H1 (cell line): ENCODE measurements around the gene RNF4. TPM values are rescaled to one million over a fixed set of nuclear protein-coding genes. Genes with fewer than 3 reads are reported as not detected.

Experiments
- CTCF ChIA-PET: fragments of 300-600 bp; sonication (Branson Sonifier 250); formaldehyde crosslinking; loops from one replicate; lab custom pipeline; 2021; ENCODE audit not compliant: partially characterized antibody; lab: Charles Lee
- POLR2A ChIA-PET: fragments of 300-600 bp; sonication (Branson Sonifier 250); formaldehyde crosslinking; loops from one replicate; lab custom pipeline; 2021; ENCODE audit warnings: inconsistent platforms; ENCODE audit not compliant: partially characterized antibody; lab: Charles Lee
- DNase-seq, 2 experiments: peaks; one replicate each; pipeline versions ENCODE4 v3.0.0 to v3.0.0-alpha.2; 2010 to 2022; ENCODE audit warnings: low spot score in 2 of 2, low read depth in 1 of 2, mixed read lengths in 1 of 2
- FAIRE-seq: peaks from 2 replicates; lab custom pipeline; 2011; peaks lifted over from hg19 to GRCh38; lab: Jason Lieb, UNC
- H2AFZ ChIP-seq: 2 replicates; pipeline ENCODE4 v1.8.1; 2012; ENCODE audit warnings: low read length, inconsistent platforms
- H2AK5ac ChIP-seq: 2 replicates; pipeline ENCODE4 v1.6.1; 2013; ENCODE audit warnings: low read depth, low read length
- H2BK120ac ChIP-seq: replicated peaks from 2 replicates; pipeline ENCODE3; 2013; ENCODE audit warnings: low read depth, low read length, inconsistent platforms
- H2BK12ac ChIP-seq: 2 replicates; pipeline ENCODE4 v1.6.1; 2013; ENCODE audit warnings: low read depth, low read length
- H2BK15ac ChIP-seq: 2 replicates; pipeline ENCODE4 v1.6.1; 2013; ENCODE audit warnings: low read length
- H2BK20ac ChIP-seq: 2 replicates; pipeline ENCODE4 v1.6.1; 2013; ENCODE audit warnings: low read length
- H2BK5ac ChIP-seq: 2 replicates; pipeline ENCODE4 v1.6.1; 2013; ENCODE audit warnings: low read depth, low read length
- H3K14ac ChIP-seq: 2 replicates; pipeline ENCODE4 v1.6.1; 2013; ENCODE audit warnings: inconsistent platforms; ENCODE audit not compliant: insufficient read length
- H3K18ac ChIP-seq: 2 replicates; pipeline ENCODE4 v1.6.1; 2013; ENCODE audit warnings: low read length; ENCODE audit errors: extremely low read depth
- H3K23ac ChIP-seq: 2 replicates; pipeline ENCODE4 v1.6.1; 2013; ENCODE audit warnings: inconsistent platforms; ENCODE audit not compliant: insufficient read length
- H3K23me2 ChIP-seq: 2 replicates; pipeline ENCODE4 v1.6.1; 2013; ENCODE audit warnings: low read depth, low read length
- H3K27ac ChIP-seq: 2 replicates; pipeline ENCODE4 v1.6.1; 2011; ENCODE audit warnings: low read depth, low read length, inconsistent platforms
- H3K27me3 ChIP-seq, 4 experiments: replicated peaks in 1 of 4; 1 replicate in 1 of 4; 2 replicates in 3 of 4; pipeline versions ENCODE4 v1.6.1 to v1.8.1; 2011 to 2013; ENCODE audit warnings: low read length in 3 of 4, mild to moderate bottlenecking in 3 of 4, inconsistent platforms in 2 of 4, mixed read lengths in 2 of 4, moderate library complexity in 1 of 4; ENCODE audit not compliant: control insufficient read depth in 3 of 4, insufficient read depth in 3 of 4; ENCODE audit errors: extremely low read depth in 1 of 4
- H3K36me3 ChIP-seq, 4 experiments: 2 replicates each; pipeline versions ENCODE4 v1.6.1 to v1.8.1; 2011 to 2013; ENCODE audit warnings: mild to moderate bottlenecking in 4 of 4, low read length in 3 of 4, moderate library complexity in 2 of 4, control low read depth in 1 of 4, inconsistent platforms in 1 of 4; ENCODE audit not compliant: insufficient read depth in 4 of 4, control insufficient read depth in 2 of 4
- H3K4ac ChIP-seq: replicated peaks from 2 replicates; pipeline ENCODE3; 2013; ENCODE audit warnings: low read length, low read depth, mixed read lengths, inconsistent platforms; ENCODE audit not compliant: insufficient read length
- H3K4me1 ChIP-seq, 4 experiments: replicated peaks in 1 of 4; 1 replicate in 1 of 4; 2 replicates in 3 of 4; pipeline versions ENCODE4 v1.6.1 to v1.8.1; 2011 to 2013; ENCODE audit warnings: low read length in 3 of 4, inconsistent platforms in 2 of 4, mixed read lengths in 1 of 4; ENCODE audit not compliant: insufficient read depth in 4 of 4, control insufficient read depth in 3 of 4
- H3K4me2 ChIP-seq, 2 experiments: 2 replicates each; pipeline versions ENCODE4 v1.6.1 to v1.8.1; 2011 to 2013; ENCODE audit warnings: low read depth in 2 of 2, low read length in 2 of 2, control low read depth in 1 of 2, inconsistent platforms in 1 of 2, mild to moderate bottlenecking in 1 of 2; ENCODE audit not compliant: insufficient read depth in 1 of 2
- H3K4me3 ChIP-seq, 4 experiments: fragments of 200-600, 300-600 bp in 1 of 4; sonication (generic), shearing (Covaris generic), sonication (Bioruptor Twin) in 1 of 4; 2 replicates each; pipeline versions ENCODE4 v1.5.1 to v1.8.1; 2011 to 2016; ENCODE audit warnings: low read length in 4 of 4, low read depth in 3 of 4, control low read depth in 2 of 4, inconsistent platforms in 2 of 4, mild to moderate bottlenecking in 2 of 4, mixed read lengths in 1 of 4, moderate library complexity in 1 of 4; ENCODE audit not compliant: insufficient read depth in 2 of 4; ENCODE audit errors: extremely low read depth in 1 of 4
- H3K56ac ChIP-seq: replicated peaks from 2 replicates; pipeline ENCODE3; 2013; ENCODE audit warnings: low read depth, mild to moderate bottlenecking, mixed read lengths, low read length, inconsistent platforms; ENCODE audit not compliant: insufficient read length
- H3K79me1 ChIP-seq: 2 replicates; pipeline ENCODE4 v1.6.1; 2013; ENCODE audit warnings: low read depth, low read length, control low read depth
- H3K79me2 ChIP-seq, 2 experiments: 2 replicates each; pipeline versions ENCODE4 v1.6.1 to v1.8.1; 2012 to 2013; ENCODE audit warnings: low read length in 2 of 2, mild to moderate bottlenecking in 2 of 2, inconsistent platforms in 1 of 2; ENCODE audit not compliant: insufficient read depth in 2 of 2, control insufficient read depth in 1 of 2
- H3K9ac ChIP-seq, 4 experiments: replicated peaks in 1 of 4; 1 replicate in 1 of 4; 2 replicates in 3 of 4; pipeline versions ENCODE4 v1.6.1 to v1.8.1; 2011 to 2013; ENCODE audit warnings: low read depth in 3 of 4, low read length in 3 of 4, control low read depth in 2 of 4, mild to moderate bottlenecking in 2 of 4, moderate library complexity in 2 of 4, inconsistent platforms in 1 of 4; ENCODE audit errors: extremely low read depth in 1 of 4
- H3K9me3 ChIP-seq, 2 experiments: 2 replicates each; pipeline versions ENCODE4 v1.6.1 to v1.8.1; 2012 to 2013; ENCODE audit warnings: mild to moderate bottlenecking in 2 of 2, moderate library complexity in 2 of 2, control low read depth in 1 of 2, inconsistent platforms in 1 of 2, low read depth in 1 of 2, low read length in 1 of 2, mixed read lengths in 1 of 2; ENCODE audit not compliant: insufficient read depth in 2 of 2
- H4K20me1 ChIP-seq, 2 experiments: replicated peaks in 1 of 2; 2 replicates each; pipeline versions ENCODE3 to v1.8.1; 2011 to 2013; ENCODE audit warnings: inconsistent platforms in 2 of 2, low read length in 2 of 2, mild to moderate bottlenecking in 1 of 2; ENCODE audit not compliant: insufficient read depth in 2 of 2, control insufficient read depth in 1 of 2
- H4K5ac ChIP-seq: 2 replicates; pipeline ENCODE4 v1.6.1; 2013; ENCODE audit warnings: low read length, low read depth, mixed read lengths, inconsistent platforms; ENCODE audit not compliant: insufficient read length
- H4K8ac ChIP-seq: 2 replicates; pipeline ENCODE4 v1.8.0; 2013; ENCODE audit warnings: mild to moderate bottlenecking, moderate library complexity, low read length, inconsistent platforms; ENCODE audit not compliant: insufficient read depth; ENCODE audit errors: extremely low read depth
- H4K91ac ChIP-seq: replicated peaks from 2 replicates; pipeline ENCODE3; 2013; ENCODE audit warnings: low read length, mixed read lengths, inconsistent platforms; ENCODE audit not compliant: insufficient read length
- HDAC2 ChIP-seq, 2 experiments: fragments of 300-600 bp in 1 of 2; sonication (generic) in 1 of 2; IDR thresholded peaks; 2 replicates each; pipeline ENCODE4 v1.6.1; 2011 to 2012; ENCODE audit warnings: low read depth in 2 of 2, low read length in 2 of 2, mild to moderate bottlenecking in 2 of 2, moderate library complexity in 2 of 2, borderline replicate concordance in 1 of 2, inconsistent platforms in 1 of 2
- KDM1A ChIP-seq: fragments of 200-600, 300-600 bp; sonication (generic); IDR thresholded peaks from 2 replicates; pipeline ENCODE4 v1.7.1; 2016; ENCODE audit warnings: mild to moderate bottlenecking, low read length, borderline replicate concordance
- SP2 ChIP-seq: IDR thresholded peaks from 2 replicates; pipeline ENCODE4 v1.6.1; 2012; ENCODE audit warnings: mild to moderate bottlenecking, low read length, inconsistent platforms
- polyA plus RNA-seq, 7 experiments: library from polyadenylated mRNA; depleted of rRNA in 3 of 7; stranded (reverse) in 5 of 7; unstranded in 2 of 7; fragments of >200 nt in 5 of 7; fragments of 200-250 nt in 2 of 7; gene quantifications; 1 replicate in 5 of 7; 2 replicates in 1 of 7; 4 replicates in 1 of 7; pipeline versions ENCODE4 v1.2.1 to v1.2.3, GENCODE V29; 2011 to 2013; ENCODE audit warnings: missing spikeins in 2 of 7, mixed read lengths in 2 of 7
- total RNA-seq: library from RNA; stranded (reverse); fragmentation: NEBNext Ultra II Directional; extraction: Animal tissue kit (Norgen Biotek cat#: 25700); gene quantifications from 2 replicates; pipeline ENCODE4 v1.2.1, GENCODE V29; 2021

The RNF4 gene
- total and polyA plus RNA-seq, 2 of the 8 experiments (the other 6 are each of a cell fraction or from before 2014, with no cell fraction given) = 68.2 to 78.9 TPM

GRCh38 chr4:2432004-2432403, 36.9 kb upstream of the RNF4 start:
- Histone ChIP-seq H3K79me2 (no peaks in the 10 kb centered on the region), H2AFZ (no peak overlapping the region), H2BK15ac (no peak overlapping the region), H3K18ac (no peak overlapping the region), H2BK120ac (no peak overlapping the region), H4K20me1 (no peaks in the 10 kb centered on the region), H3K56ac (no peak overlapping the region), H3K4me3 (no peak overlapping the region), H3K27me3 (no peaks in the 10 kb centered on the region), H3K36me3 (no peaks in the 10 kb centered on the region), H3K9me3 (no peaks in the 10 kb centered on the region), H4K8ac (no peak overlapping the region), H4K91ac (no peak overlapping the region), H2AK5ac (no peak overlapping the region), H3K4ac (no peak overlapping the region), H4K5ac (no peak overlapping the region), H3K4me2 (no peak overlapping the region), H3K23me2 (no peaks in the 10 kb centered on the region), H3K23ac (no peak overlapping the region), H3K14ac (no peak overlapping the region), H2BK5ac (no peak overlapping the region), H3K27ac (no peak overlapping the region), H2BK12ac (no peak overlapping the region), H3K79me1 (no peaks in the 10 kb centered on the region), H3K9ac (no peak overlapping the region; a peak in 1 of 7 replicates), H2BK20ac (no peak overlapping the region), H3K4me1 (peaks cover 0 to 7% (median 0%) of the 10 kb centered on the region in 4 experiments; a peak in 4 of 7 replicates)
- POLR2A ChIA-PET = interaction anchor here (1.1 kb wide), 1 partner anchor 13 kb away, joined by 3 read pairs; no protein-coding TSS in a partner anchor
- CTCF ChIA-PET = interaction anchor here (0.8 to 3.8 kb wide), 6 partner anchors 10 to 212 kb away, joined by 3 to 19 read pairs (median 4); no protein-coding TSS in a partner anchor
- DNase-seq (no peak), FAIRE-seq (no peak)
- TF ChIP-seq SP2 (no peak), KDM1A (peak; percentile 94), HDAC2 (IDR thresholded peaks at IDR 0.05; ENCODE audit: borderline replicate concordance in 1 of 2, low read depth in 2 of 2, low read length in 2 of 2) (0 out of 4 replicates have a peak, but pooled peaks of 1 of the 2 experiments have one; percentile 53)
